HCT116 (cell line): ENCODE data around the gene CUBN. TPM values are rescaled to one million over a fixed set of nuclear protein-coding genes. Genes with fewer than 3 reads are reported as not detected.

Source experiments
- ATAC-seq: fragments of 200-7000 bp; cut with Tn5 transposase; 2 replicates; pipeline ENCODE4 v1.9.1; 2020; ENCODE audit warnings: mild to moderate bottlenecking, moderate library complexity
- BruUV-seq: library from RNA; stranded (reverse); fragments of 400-500 nt; replicated peaks from 2 replicates; lab custom pipeline; 2021; lab: Mats Ljungman, UMichigan
- CTCF ChIA-PET: fragments of 300-600 bp; sonication (Branson Sonifier 250); formaldehyde crosslinking; loops from one replicate; lab custom pipeline; 2021; ENCODE audit warnings: antibody characterized with exemption; lab: Charles Lee
- POLR2A ChIA-PET: fragments of 300-600, 350-600 bp; sonication (Branson Sonifier 250); formaldehyde crosslinking; loops from one replicate; lab custom pipeline; 2021; ENCODE audit warnings: antibody characterized with exemption; lab: Charles Lee
- RAD21 ChIA-PET, 2 experiments: fragments of 300-600 bp; sonication (Branson Sonifier 250); formaldehyde crosslinking; loops; one replicate each; lab custom pipeline; 2023; ENCODE audit warnings: low total read pairs in 2 of 2; ENCODE audit not compliant: uncharacterized antibody in 2 of 2, unreplicated experiment in 2 of 2, low non-redundant PET in 1 of 2; lab: Charles Lee
- DNase-seq: peaks from one replicate; pipeline ENCODE4 v3.0.0-alpha.2; 2010; ENCODE audit warnings: low read depth, low spot score
- H2AFZ ChIP-seq: fragments of 200-600 bp; shearing (Covaris generic), sonication (generic); 2 replicates; pipeline ENCODE4 v1.6.1; 2017; ENCODE audit warnings: low read depth, mixed run types, mixed read lengths, antibody characterized with exemption, low read length; ENCODE audit not compliant: poor library complexity, severe bottlenecking
- H3K27ac ChIP-seq: 2 replicates; pipeline ENCODE4 v1.5.1; 2012; ENCODE audit warnings: low read depth, low read length
- H3K27me3 ChIP-seq: fragments of 200-600 bp; sonication (generic); 2 replicates; pipeline ENCODE4 v1.6.1; 2016; ENCODE audit warnings: mixed run types, low read length, mixed read lengths; ENCODE audit not compliant: insufficient read depth
- H3K36me3 ChIP-seq, 2 experiments: fragments of 200-500 bp in 1 of 2; fragments of 200-600 bp in 1 of 2; sonication (Bioruptor generic) in 1 of 2; sonication (generic) in 1 of 2; 2 replicates each; pipeline versions ENCODE4 v1.5.1 to v1.6.1; 2014 to 2016; ENCODE audit warnings: low read length in 2 of 2, inconsistent platforms in 1 of 2, mixed read lengths in 1 of 2, mixed run types in 1 of 2; ENCODE audit not compliant: insufficient read depth in 2 of 2, control insufficient read depth in 1 of 2
- H3K4me1 ChIP-seq, 2 experiments: fragments of 200-600 bp in 1 of 2; sonication (generic) in 1 of 2; 2 replicates each; pipeline versions ENCODE4 v1.5.1 to v1.6.1; 2012 to 2017; ENCODE audit warnings: low read length in 2 of 2, inconsistent platforms in 1 of 2, mild to moderate bottlenecking in 1 of 2, mixed read lengths in 1 of 2, mixed run types in 1 of 2, moderate library complexity in 1 of 2; ENCODE audit not compliant: insufficient read depth in 2 of 2, control insufficient read depth in 1 of 2
- H3K4me2 ChIP-seq: fragments of 200-600 bp; sonication (generic); 2 replicates; pipeline ENCODE4 v1.6.1; 2017; ENCODE audit warnings: mixed run types, low read length, mixed read lengths
- H3K4me3 ChIP-seq, 2 experiments: fragments of 200-600 bp in 1 of 2; sonication (generic) in 1 of 2; replicated peaks in 1 of 2; 2 replicates each; pipeline ENCODE4 v1.5.1; 2011 to 2016; ENCODE audit warnings: low read length in 2 of 2, control low read depth in 1 of 2, low read depth in 1 of 2, mild to moderate bottlenecking in 1 of 2, mixed read lengths in 1 of 2, mixed run types in 1 of 2
- H3K79me2 ChIP-seq: fragments of 200-600 bp; sonication (generic); 2 replicates; pipeline ENCODE4 v1.6.1; 2017; ENCODE audit warnings: mild to moderate bottlenecking, mixed run types, low read length, moderate library complexity, mixed read lengths; ENCODE audit not compliant: insufficient read depth
- H3K9ac ChIP-seq: fragments of 200-600 bp; sonication (generic); 2 replicates; pipeline ENCODE4 v1.6.1; 2016; ENCODE audit warnings: low read length, mixed read lengths
- H3K9me2 ChIP-seq: fragments of 200-600 bp; sonication (generic), shearing (Covaris generic); 2 replicates; pipeline ENCODE4 v1.6.1; 2017; ENCODE audit warnings: mixed run types, mild to moderate bottlenecking, moderate library complexity; ENCODE audit not compliant: insufficient read depth
- H3K9me3 ChIP-seq, 2 experiments: fragments of 200-500 bp in 1 of 2; fragments of 200-600 bp in 1 of 2; sonication (Bioruptor generic) in 1 of 2; sonication (generic) in 1 of 2; 2 replicates each; pipeline ENCODE4 v1.6.1; 2014 to 2017; ENCODE audit warnings: low read length in 2 of 2, mixed read lengths in 2 of 2, inconsistent platforms in 1 of 2, low read depth in 1 of 2, mild to moderate bottlenecking in 1 of 2, mixed run types in 1 of 2, moderate library complexity in 1 of 2; ENCODE audit not compliant: control insufficient read depth in 1 of 2, insufficient read depth in 1 of 2
- H4K20me1 ChIP-seq: fragments of 200-600 bp; sonication (generic), shearing (Covaris generic); 2 replicates; pipeline ENCODE4 v1.6.1; 2017; ENCODE audit warnings: mixed run types, mild to moderate bottlenecking, moderate library complexity; ENCODE audit not compliant: insufficient read depth
- CBX3 ChIP-seq: IDR thresholded peaks from 2 replicates; pipeline ENCODE4 v1.6.1; 2012; ENCODE audit warnings: low read depth
- EGR1 ChIP-seq: IDR thresholded peaks from 2 replicates; pipeline ENCODE4 v1.6.1; 2012; ENCODE audit warnings: low read depth
- ELF1 ChIP-seq: IDR thresholded peaks from 2 replicates; pipeline ENCODE4 v1.6.1; 2012; ENCODE audit warnings: low read depth, borderline replicate concordance
- EZH2phosphoT487 ChIP-seq: fragments of 200-600 bp; IDR thresholded peaks from 2 replicates; pipeline ENCODE4 v1.6.1; 2018; ENCODE audit warnings: antibody characterized with exemption, borderline replicate concordance
- FOSL1 ChIP-seq: IDR thresholded peaks from 2 replicates; pipeline ENCODE4 v1.6.1; 2012; ENCODE audit warnings: low read depth
- JUND ChIP-seq: IDR thresholded peaks from 2 replicates; pipeline ENCODE4 v1.6.1; 2012
- POLR2A ChIP-seq: IDR thresholded peaks from 2 replicates; pipeline ENCODE4 v1.7.0; 2011; ENCODE audit warnings: borderline replicate concordance; ENCODE audit not compliant: insufficient read depth, insufficient read length; ENCODE audit errors: extremely low read depth
- POLR2AphosphoS5 ChIP-seq: IDR thresholded peaks from 2 replicates; pipeline ENCODE4 v1.6.1; 2011; ENCODE audit warnings: mild to moderate bottlenecking, low read depth, low read length, moderate library complexity
- RAD21 ChIP-seq: IDR thresholded peaks from 2 replicates; pipeline ENCODE4 v1.6.1; 2012; ENCODE audit warnings: low read depth, mild to moderate bottlenecking
- SP1 ChIP-seq: IDR thresholded peaks from 2 replicates; pipeline ENCODE4 v1.6.1; 2012; ENCODE audit warnings: low read depth
- SRF ChIP-seq: IDR thresholded peaks from 2 replicates; pipeline ENCODE4 v1.6.1; 2012; ENCODE audit warnings: low read depth
- TCF7L2 ChIP-seq: IDR thresholded peaks from 2 replicates; pipeline ENCODE4 v1.7.0; 2011; ENCODE audit warnings: borderline replicate concordance, inconsistent platforms; ENCODE audit not compliant: insufficient read depth, insufficient read length; ENCODE audit errors: extremely low read depth
- YY1 ChIP-seq: IDR thresholded peaks from 2 replicates; pipeline ENCODE4 v1.6.1; 2011; ENCODE audit warnings: low read length, low read depth, moderate library complexity, mild to moderate bottlenecking; ENCODE audit not compliant: insufficient replicate concordance; ENCODE audit errors: extremely low read depth
- ZFX ChIP-seq: fragments of 450-650 bp; IDR thresholded peaks from 2 replicates; pipeline ENCODE4 v1.6.1; 2017
- intact Hi-C: fragments of 100-400 bp; cut with micrococcal nuclease; formaldehyde crosslinking; loops from 2 replicates; pipeline ENCODE4 v1.10.0; 2022
- total RNA-seq: library from RNA; stranded (reverse); gene quantifications from one replicate; pipeline ENCODE4 v1.2.1, GENCODE V29; 2021; ENCODE audit not compliant: unreplicated experiment
- TF ChIP-seq, protein P1 (sequence below): IDR thresholded peaks from 2 replicates; pipeline ENCODE4 v1.6.1; 2012
- TF ChIP-seq, protein P2 (sequence below), 3 experiments: fragments of 200-600 bp in 1 of 3; sonication (generic) in 1 of 3; IDR thresholded peaks in 2 of 3; conservative IDR thresholded peaks in 1 of 3; 2 replicates each; pipeline ENCODE4 v1.5.1; 2012 to 2017; ENCODE audit warnings: low read depth in 2 of 3, low read length in 2 of 3, antibody characterized with exemption in 1 of 3, borderline replicate concordance in 1 of 3, control low read depth in 1 of 3, mild to moderate bottlenecking in 1 of 3, mixed read lengths in 1 of 3, mixed run types in 1 of 3, moderate library complexity in 1 of 3; ENCODE audit not compliant: insufficient read depth in 1 of 3
- TF ChIP-seq, protein P3 (sequence below): IDR thresholded peaks from 2 replicates; pipeline ENCODE4 v1.6.1; 2011; ENCODE audit warnings: mild to moderate bottlenecking, low read length, moderate library complexity; ENCODE audit not compliant: insufficient replicate concordance; ENCODE audit errors: extremely low read depth
- TF ChIP-seq, protein P4 (sequence below): IDR thresholded peaks from 2 replicates; pipeline ENCODE4 v1.6.1; 2012

The CUBN gene
- total RNA-seq, 1 experiment from 2014 or later, result 1.2 TPM

DNA sequence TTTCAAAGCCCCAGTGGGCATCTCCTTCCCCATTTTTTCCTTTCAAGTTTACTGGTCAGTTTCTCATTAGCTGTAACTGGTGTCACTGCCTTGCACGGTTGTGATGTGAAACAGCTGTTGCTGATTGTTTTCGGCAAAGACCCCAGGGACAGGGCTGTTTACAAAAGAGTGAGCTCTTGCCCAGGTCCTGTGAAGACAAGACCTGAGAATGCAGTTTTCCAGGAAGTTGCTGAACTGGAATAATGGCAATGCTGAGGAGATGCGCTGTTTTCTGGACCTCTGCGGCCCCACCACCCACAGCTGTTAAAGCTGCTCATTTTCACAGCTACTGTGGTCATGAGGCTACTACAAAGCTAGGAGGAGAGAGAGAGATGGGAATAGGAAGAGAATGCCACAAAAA lies 195.8 kb downstream of the CUBN start:
- ATAC-seq (no peak), DNase-seq (no peak)
- Histone ChIP-seq H3K27ac (no peak overlapping the region), H3K4me3 (no peak overlapping the region), H3K27me3 (no peaks in the 10 kb centered on the region), H3K9me2 (no peaks in the 10 kb centered on the region; the same call in 1 of the 2 replicates), H4K20me1 (no peaks in the 10 kb centered on the region), H3K9me3 (no peaks in the 10 kb centered on the region), H3K79me2 (no peaks in the 10 kb centered on the region), H3K36me3 (no peaks in the 10 kb centered on the region), H3K9ac (no peak overlapping the region), H2AFZ (no peak overlapping the region), H3K4me2 (no peak overlapping the region), H3K4me1 (no peaks in the 10 kb centered on the region)
- ChIA-PET CTCF (no interaction called here), POLR2A (no interaction called here), RAD21 (no interaction called here)
- BruUV-seq, result no TSS peak
- TF ChIP-seq, protein P1, sequence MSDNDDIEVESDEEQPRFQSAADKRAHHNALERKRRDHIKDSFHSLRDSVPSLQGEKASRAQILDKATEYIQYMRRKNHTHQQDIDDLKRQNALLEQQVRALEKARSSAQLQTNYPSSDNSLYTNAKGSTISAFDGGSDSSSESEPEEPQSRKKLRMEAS, result no peak
- TF ChIP-seq, protein P2, sequence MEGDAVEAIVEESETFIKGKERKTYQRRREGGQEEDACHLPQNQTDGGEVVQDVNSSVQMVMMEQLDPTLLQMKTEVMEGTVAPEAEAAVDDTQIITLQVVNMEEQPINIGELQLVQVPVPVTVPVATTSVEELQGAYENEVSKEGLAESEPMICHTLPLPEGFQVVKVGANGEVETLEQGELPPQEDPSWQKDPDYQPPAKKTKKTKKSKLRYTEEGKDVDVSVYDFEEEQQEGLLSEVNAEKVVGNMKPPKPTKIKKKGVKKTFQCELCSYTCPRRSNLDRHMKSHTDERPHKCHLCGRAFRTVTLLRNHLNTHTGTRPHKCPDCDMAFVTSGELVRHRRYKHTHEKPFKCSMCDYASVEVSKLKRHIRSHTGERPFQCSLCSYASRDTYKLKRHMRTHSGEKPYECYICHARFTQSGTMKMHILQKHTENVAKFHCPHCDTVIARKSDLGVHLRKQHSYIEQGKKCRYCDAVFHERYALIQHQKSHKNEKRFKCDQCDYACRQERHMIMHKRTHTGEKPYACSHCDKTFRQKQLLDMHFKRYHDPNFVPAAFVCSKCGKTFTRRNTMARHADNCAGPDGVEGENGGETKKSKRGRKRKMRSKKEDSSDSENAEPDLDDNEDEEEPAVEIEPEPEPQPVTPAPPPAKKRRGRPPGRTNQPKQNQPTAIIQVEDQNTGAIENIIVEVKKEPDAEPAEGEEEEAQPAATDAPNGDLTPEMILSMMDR (IDR thresholded peaks at IDR 0.05 in 2 of 3, conservative IDR thresholded peaks at IDR 0.05 in 1 of 3; ENCODE audit: borderline replicate concordance in 1 of 3, insufficient read depth in 1 of 3, low read depth in 2 of 3, low read length in 2 of 3), result no peak
- TF ChIP-seq TCF7L2 (no peak), RAD21 (no peak), ELF1 (no peak), SP1 (no peak), FOSL1 (no peak), POLR2A (no peak), JUND (no peak), YY1 (no peak), POLR2AphosphoS5 (no peak), SRF (no peak), EZH2phosphoT487 (no peak), EGR1 (no peak), CBX3 (no peak), ZFX (no peak)
- TF ChIP-seq, protein P3, sequence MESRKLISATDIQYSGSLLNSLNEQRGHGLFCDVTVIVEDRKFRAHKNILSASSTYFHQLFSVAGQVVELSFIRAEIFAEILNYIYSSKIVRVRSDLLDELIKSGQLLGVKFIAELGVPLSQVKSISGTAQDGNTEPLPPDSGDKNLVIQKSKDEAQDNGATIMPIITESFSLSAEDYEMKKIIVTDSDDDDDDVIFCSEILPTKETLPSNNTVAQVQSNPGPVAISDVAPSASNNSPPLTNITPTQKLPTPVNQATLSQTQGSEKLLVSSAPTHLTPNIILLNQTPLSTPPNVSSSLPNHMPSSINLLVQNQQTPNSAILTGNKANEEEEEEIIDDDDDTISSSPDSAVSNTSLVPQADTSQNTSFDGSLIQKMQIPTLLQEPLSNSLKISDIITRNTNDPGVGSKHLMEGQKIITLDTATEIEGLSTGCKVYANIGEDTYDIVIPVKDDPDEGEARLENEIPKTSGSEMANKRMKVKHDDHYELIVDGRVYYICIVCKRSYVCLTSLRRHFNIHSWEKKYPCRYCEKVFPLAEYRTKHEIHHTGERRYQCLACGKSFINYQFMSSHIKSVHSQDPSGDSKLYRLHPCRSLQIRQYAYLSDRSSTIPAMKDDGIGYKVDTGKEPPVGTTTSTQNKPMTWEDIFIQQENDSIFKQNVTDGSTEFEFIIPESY, result no peak
- TF ChIP-seq, protein P4, sequence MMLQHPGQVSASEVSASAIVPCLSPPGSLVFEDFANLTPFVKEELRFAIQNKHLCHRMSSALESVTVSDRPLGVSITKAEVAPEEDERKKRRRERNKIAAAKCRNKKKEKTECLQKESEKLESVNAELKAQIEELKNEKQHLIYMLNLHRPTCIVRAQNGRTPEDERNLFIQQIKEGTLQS, result no peak
- intact Hi-C loops, result no loop called here
